MCF 10A (cell line): ENCODE data around the gene TAS1R3. TPM values are rescaled to one million over a fixed set of nuclear protein-coding genes. Genes with fewer than 3 reads are reported as not detected.
"Not testable (repeated sequence)": the region's sequence is repeated elsewhere in the genome, so short reads cannot be mapped to it uniquely, and the experiment has no call there.

Experiments used
- BruUV-seq: library from RNA; stranded (reverse); fragments of 400-500 nt; replicated peaks from 2 replicates; lab custom pipeline; 2021; lab: Mats Ljungman, UMichigan
- CTCF ChIA-PET: fragments of 300-600 bp; sonication (Branson Sonifier 250); formaldehyde crosslinking; extraction: SDS; loops from one replicate; lab custom pipeline; 2021; ENCODE audit warnings: antibody characterized with exemption, inconsistent platforms; lab: Yijun Ruan, JAX
- POLR2A ChIA-PET: fragments of 300-600, 350-650 bp; sonication (Branson Sonifier 250); formaldehyde crosslinking; extraction: SDS; loops from one replicate; lab custom pipeline; 2020; ENCODE audit warnings: antibody characterized with exemption, inconsistent platforms; lab: Yijun Ruan, JAX
- DNase-seq: peaks from one replicate; pipeline ENCODE4 v3.0.0-alpha.2; 2018; ENCODE audit not compliant: unreplicated experiment
- H3K27ac Mint-ChIP-seq: one replicate; pipeline ENCODE4 v1.8.0; 2022; ENCODE audit warnings: mild to moderate bottlenecking, low read depth, mixed read lengths; ENCODE audit not compliant: unreplicated experiment
- H3K27me3 Mint-ChIP-seq: one replicate; pipeline ENCODE4 v1.8.0; 2022; ENCODE audit warnings: mixed read lengths; ENCODE audit not compliant: insufficient read depth, unreplicated experiment
- H3K36me3 Mint-ChIP-seq: one replicate; pipeline ENCODE4 v1.8.0; 2022; ENCODE audit warnings: mild to moderate bottlenecking, moderate library complexity, mixed read lengths; ENCODE audit not compliant: insufficient read depth, unreplicated experiment
- H3K4me1 Mint-ChIP-seq: one replicate; pipeline ENCODE4 v1.8.0; 2022; ENCODE audit warnings: mixed read lengths; ENCODE audit not compliant: insufficient read depth, unreplicated experiment
- H3K4me3 Mint-ChIP-seq: one replicate; pipeline ENCODE4 v1.8.0; 2022; ENCODE audit warnings: mild to moderate bottlenecking, moderate library complexity, mixed read lengths; ENCODE audit not compliant: unreplicated experiment
- H3K9me3 Mint-ChIP-seq: one replicate; pipeline ENCODE4 v1.8.0; 2022; ENCODE audit warnings: mixed read lengths; ENCODE audit not compliant: unreplicated experiment
- intact Hi-C: fragments of 100-400 bp; cut with micrococcal nuclease; formaldehyde crosslinking; loops from 2 replicates; pipeline ENCODE4 v1.14.1; 2022
- total RNA-seq: library from RNA; stranded (reverse); gene quantifications from 2 replicates; pipeline ENCODE4 v1.2.3, GENCODE V29; 2022
- TF ChIP-seq, protein P1 (sequence below): fragments of 200-600 bp; IDR thresholded peaks from one replicate; pipeline ENCODE4 v1.8.0; 2022; ENCODE audit warnings: antibody characterized with exemption, mild to moderate bottlenecking; ENCODE audit not compliant: unreplicated experiment

Gene TAS1R3
- total RNA-seq, 1 experiment from 2014 or later = not detected

DNA sequence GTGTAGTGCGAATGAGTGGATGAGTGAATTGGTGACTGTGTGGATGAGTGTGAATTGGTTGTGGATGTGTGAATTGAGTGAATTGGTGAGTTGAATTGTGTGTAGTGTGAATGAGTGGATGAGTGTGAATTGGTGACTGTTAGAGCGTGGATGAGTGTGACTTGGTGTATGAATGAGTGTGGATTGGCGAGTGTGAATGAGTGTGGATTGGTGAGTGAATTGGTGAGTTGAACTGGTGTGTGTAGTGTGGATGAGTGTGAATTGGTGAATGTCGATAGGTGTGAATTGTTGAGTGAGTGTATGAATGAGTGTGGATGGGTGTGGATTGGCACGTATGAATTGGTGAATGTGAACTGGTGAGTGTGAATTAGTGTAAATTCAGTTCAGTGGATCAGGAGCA is 36.2 kb downstream of the TAS1R3 start:
- Mint-ChIP-seq H3K4me3 (no peak overlapping the region), H3K27me3 (no peaks in the 10 kb centered on the region), H3K36me3 (peaks cover 8% of the 10 kb centered on the region), H3K27ac (no peak overlapping the region), H3K4me1 (no peaks in the 10 kb centered on the region), H3K9me3 (no peaks in the 10 kb centered on the region)
- ChIA-PET POLR2A (no interaction called here), CTCF (no interaction called here)
- TF ChIP-seq, protein P1, sequence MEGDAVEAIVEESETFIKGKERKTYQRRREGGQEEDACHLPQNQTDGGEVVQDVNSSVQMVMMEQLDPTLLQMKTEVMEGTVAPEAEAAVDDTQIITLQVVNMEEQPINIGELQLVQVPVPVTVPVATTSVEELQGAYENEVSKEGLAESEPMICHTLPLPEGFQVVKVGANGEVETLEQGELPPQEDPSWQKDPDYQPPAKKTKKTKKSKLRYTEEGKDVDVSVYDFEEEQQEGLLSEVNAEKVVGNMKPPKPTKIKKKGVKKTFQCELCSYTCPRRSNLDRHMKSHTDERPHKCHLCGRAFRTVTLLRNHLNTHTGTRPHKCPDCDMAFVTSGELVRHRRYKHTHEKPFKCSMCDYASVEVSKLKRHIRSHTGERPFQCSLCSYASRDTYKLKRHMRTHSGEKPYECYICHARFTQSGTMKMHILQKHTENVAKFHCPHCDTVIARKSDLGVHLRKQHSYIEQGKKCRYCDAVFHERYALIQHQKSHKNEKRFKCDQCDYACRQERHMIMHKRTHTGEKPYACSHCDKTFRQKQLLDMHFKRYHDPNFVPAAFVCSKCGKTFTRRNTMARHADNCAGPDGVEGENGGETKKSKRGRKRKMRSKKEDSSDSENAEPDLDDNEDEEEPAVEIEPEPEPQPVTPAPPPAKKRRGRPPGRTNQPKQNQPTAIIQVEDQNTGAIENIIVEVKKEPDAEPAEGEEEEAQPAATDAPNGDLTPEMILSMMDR = no peak
- intact Hi-C loops = no loop called here
- DNase-seq = no peak
- BruUV-seq = no TSS peak

GRCh38 chr1:1370094-1370493 is 39.0 kb downstream of the TAS1R3 start:
- DNase-seq, BruUV-seq, H3K27me3 Mint-ChIP-seq, H3K9me3 Mint-ChIP-seq, H3K27ac Mint-ChIP-seq, H3K4me1 Mint-ChIP-seq, H3K4me3 Mint-ChIP-seq: not testable (repeated sequence)
- ChIA-PET CTCF (interaction anchor here (0.6 to 0.7 kb wide), 2 partner anchors 80 to 147 kb away, joined by 3 to 4 read pairs; no protein-coding TSS in a partner anchor), POLR2A (interaction anchor here (0.6 to 1.6 kb wide), 3 partner anchors 18 to 276 kb away, joined by 4 to 6 read pairs (median 5); no protein-coding TSS in a partner anchor)
- peaks cover 21% of the 10 kb centered on the region for H3K36me3 Mint-ChIP-seq
- intact Hi-C loops = loop anchor here (10.0 kb wide), 1 partner anchor 135 kb away; no protein-coding TSS in a partner anchor

GRCh38 chr1:1370771-1371300 is 39.8 kb downstream of the TAS1R3 start:
- Mint-ChIP-seq H3K27ac (no peak overlapping the region), H3K9me3 (no peaks in the 10 kb centered on the region), H3K4me3 (no peak overlapping the region), H3K4me1 (no peaks in the 10 kb centered on the region), H3K36me3 (peaks cover 25% of the 10 kb centered on the region), H3K27me3 (no peaks in the 10 kb centered on the region)
- CTCF ChIA-PET = interaction anchor here (0.6 to 1.9 kb wide), 7 partner anchors 17 to 248 kb away, joined by 3 to 9 read pairs (median 4); no protein-coding TSS in a partner anchor
- TF ChIP-seq, protein P1 = no peak
- no TSS peak for BruUV-seq
- POLR2A ChIA-PET = interaction anchor here (0.6 to 1.6 kb wide), 5 partner anchors 18 to 277 kb away, joined by 4 to 6 read pairs (median 5); no protein-coding TSS in a partner anchor
- no peak for DNase-seq
- intact Hi-C loops = loop anchor here (10.0 kb wide), 1 partner anchor 134 kb away; no protein-coding TSS in a partner anchor

- H3K27ac Mint-ChIP-seq = no peak overlapping the region
- CTCF ChIA-PET = interaction anchor here (0.6 to 1.9 kb wide), 15 partner anchors 18 to 1003 kb away, joined by 3 to 9 read pairs (median 5); no protein-coding TSS in a partner anchor
- H3K4me3 Mint-ChIP-seq = no peak overlapping the region
- peaks cover 25% of the 10 kb centered on the region for H3K36me3 Mint-ChIP-seq
- no TSS peak for BruUV-seq
- TF ChIP-seq, protein P1 = no peak
- intact Hi-C loops = loop anchor here (10.0 kb wide), 1 partner anchor 133 kb away; no protein-coding TSS in a partner anchor
- POLR2A ChIA-PET = interaction anchor here (0.6 to 1.5 kb wide), 6 partner anchors 18 to 66 kb away, joined by 3 to 5 read pairs (median 4); partner anchors contain the start of gene ANKRD65
- peaks cover under 1% of the 10 kb centered on the region for H3K4me1 Mint-ChIP-seq
- no peak for DNase-seq
- no peaks in the 10 kb centered on the region for H3K27me3 Mint-ChIP-seq
- no peaks in the 10 kb centered on the region for H3K9me3 Mint-ChIP-seq
Observed at GRCh38 chr1:1371364-1371745, 40.3 kb downstream of the TAS1R3 start.
